B cell (primary cell): ENCODE data around the gene PLD1.

Experiments
- EZH2 ChIP-seq: IDR thresholded peaks from 2 replicates; pipeline ENCODE4 v1.6.1; 2012; ENCODE audit warnings: borderline replicate concordance, low read depth, mild to moderate bottlenecking, moderate library complexity, low read length; ENCODE audit not compliant: insufficient read depth, poor library complexity, severe bottlenecking
- TF ChIP-seq, protein P1 (sequence below): fragments of 200-600 bp; IDR thresholded peaks from one replicate; pipeline ENCODE4 v1.8.0; 2022; ENCODE audit warnings: antibody characterized with exemption, mild to moderate bottlenecking

DNA sequence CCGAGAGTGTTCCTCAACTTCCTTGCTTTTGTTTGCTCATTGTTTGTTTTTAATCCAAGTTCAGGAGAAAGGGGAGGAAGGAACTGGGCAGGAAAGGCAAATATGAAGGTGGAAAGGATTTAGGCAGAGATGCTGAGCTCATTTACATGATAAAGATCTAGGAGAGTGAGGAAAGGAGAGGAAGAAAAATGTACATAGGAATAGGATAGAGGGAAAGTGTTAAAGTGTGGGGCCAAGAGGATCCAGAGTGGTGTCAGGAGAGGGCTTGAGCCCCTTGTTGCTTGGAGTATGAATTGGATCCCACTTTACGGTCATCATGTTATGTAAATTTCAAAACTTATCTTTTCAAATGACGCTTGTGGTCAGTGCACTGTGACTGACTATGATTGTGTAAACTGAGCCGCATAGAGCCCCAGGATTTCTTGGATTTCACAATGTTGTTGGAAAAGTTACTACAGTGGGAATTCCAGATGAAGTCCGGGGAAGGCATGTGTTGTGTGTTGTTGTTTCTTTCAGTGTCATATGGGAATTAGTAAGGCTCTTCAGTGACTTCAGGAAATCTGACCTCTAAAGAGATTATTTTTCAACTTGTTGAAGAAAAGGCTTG, 15.0 kb upstream of the PLD1 start:
- TF ChIP-seq, protein P1, sequence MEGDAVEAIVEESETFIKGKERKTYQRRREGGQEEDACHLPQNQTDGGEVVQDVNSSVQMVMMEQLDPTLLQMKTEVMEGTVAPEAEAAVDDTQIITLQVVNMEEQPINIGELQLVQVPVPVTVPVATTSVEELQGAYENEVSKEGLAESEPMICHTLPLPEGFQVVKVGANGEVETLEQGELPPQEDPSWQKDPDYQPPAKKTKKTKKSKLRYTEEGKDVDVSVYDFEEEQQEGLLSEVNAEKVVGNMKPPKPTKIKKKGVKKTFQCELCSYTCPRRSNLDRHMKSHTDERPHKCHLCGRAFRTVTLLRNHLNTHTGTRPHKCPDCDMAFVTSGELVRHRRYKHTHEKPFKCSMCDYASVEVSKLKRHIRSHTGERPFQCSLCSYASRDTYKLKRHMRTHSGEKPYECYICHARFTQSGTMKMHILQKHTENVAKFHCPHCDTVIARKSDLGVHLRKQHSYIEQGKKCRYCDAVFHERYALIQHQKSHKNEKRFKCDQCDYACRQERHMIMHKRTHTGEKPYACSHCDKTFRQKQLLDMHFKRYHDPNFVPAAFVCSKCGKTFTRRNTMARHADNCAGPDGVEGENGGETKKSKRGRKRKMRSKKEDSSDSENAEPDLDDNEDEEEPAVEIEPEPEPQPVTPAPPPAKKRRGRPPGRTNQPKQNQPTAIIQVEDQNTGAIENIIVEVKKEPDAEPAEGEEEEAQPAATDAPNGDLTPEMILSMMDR, result no peak
- TF ChIP-seq EZH2, result no peak
